NCI-H128 (cell line): ENCODE measurements around the gene SNX5.

Experiments
- DNase-seq: peaks from one replicate; lab custom pipeline; 2025; ENCODE audit not compliant: unreplicated experiment; lab: John Stamatoyannopoulos, UW

The SNX5 gene

GRCh38 chr20:17919149-17919548 is 49.4 kb downstream of the SNX5 start:
- no peak for DNase-seq

DNA sequence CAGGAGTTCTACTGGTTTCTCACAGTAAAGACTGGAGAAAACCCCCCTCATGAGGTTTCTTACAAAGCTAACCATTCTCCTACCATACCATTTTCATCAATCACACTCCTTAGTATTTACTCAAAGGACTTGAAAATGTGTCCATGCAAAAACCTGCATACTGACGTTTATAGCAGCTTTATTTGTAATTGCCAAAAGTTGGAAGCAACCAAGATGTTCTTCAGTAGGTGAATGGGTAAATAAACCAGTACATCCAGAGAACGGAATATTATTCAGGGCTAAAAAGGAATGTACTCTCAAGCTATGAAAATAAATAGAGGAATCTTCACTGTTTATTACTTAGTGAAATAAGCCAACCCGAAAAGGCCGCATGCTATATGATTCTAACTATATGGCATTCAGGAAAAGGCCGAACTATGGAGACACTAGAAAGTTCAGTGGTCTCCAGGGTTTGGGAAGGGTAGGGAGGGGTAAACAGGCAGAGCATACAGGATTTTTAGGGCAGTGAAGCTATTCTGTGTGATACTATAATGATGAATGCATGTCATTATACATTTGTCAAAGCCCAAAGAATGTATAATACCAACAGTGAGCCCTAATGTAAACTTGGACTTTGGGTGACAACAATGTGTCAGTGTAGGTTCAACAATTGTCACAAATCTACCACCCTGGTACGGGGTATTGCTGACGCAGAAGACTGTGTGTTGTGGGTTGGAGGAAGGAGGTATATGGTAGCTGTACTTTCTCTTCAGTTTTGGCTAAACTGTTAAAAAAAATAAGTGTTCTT is 50.6 kb downstream of the SNX5 start:
- DNase-seq: no peak

DNA sequence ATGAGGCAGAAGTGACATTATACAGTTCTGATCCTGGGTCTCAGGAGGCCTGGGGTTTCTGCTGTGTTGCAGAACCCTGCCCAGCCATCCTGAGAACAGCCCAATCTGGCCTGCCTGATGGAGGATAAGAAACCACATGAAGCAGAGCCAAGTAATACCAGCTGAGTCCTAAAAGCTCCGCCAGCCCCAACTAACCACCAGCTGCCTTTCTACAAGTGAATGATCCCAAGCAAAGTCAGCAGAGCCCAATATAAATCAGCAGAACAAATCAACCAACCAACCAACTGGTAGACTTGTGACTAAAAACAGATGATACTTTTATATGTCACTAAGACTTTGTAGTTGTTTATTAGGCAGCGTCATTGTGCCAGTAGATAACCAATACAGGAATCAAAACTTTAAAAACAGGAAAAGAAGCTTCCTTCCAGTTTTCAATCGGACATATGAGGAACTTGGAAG is 52.1 kb downstream of the SNX5 start:
- no peak for DNase-seq

DNA sequence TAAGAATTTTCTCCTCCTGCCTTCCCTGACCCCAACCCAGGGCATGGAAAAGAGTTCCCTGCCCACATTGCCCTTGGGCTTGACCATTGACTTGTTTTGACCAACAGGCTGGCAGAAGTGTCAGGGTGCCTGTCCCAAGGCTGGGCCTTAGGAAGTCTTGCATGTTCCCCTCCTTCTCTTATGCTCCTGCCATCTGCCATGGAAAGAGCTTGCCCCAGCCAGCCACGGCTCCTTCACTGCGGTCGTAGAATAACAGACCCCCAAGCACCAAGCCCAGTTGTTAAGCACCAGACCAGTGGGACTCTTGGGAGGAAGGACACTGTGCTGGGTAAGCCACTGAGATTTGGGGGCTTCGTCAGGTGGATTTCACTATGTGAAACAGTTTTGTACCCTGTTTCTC is 53.6 kb downstream of the SNX5 start:
- no peak for DNase-seq

DNA sequence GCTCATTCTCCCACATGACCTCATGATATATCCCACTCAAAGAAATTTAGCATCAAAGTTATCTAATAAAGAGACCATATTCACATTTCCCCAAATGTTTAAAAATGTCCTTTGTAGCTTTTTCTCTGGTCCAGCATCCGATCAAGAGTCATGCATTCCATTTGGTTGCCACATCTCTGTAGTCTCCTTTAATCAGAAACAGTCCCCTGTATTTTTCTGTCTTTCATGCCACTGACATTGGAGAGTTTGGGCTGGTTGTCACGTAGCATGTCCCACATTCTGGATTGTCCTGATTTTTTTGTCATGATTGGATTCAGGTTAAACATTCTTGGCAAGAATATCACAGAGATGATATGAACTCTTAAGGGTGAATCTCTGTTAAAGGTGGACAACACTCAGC is 55.7 kb downstream of the SNX5 start:
- DNase-seq: no peak

DNA sequence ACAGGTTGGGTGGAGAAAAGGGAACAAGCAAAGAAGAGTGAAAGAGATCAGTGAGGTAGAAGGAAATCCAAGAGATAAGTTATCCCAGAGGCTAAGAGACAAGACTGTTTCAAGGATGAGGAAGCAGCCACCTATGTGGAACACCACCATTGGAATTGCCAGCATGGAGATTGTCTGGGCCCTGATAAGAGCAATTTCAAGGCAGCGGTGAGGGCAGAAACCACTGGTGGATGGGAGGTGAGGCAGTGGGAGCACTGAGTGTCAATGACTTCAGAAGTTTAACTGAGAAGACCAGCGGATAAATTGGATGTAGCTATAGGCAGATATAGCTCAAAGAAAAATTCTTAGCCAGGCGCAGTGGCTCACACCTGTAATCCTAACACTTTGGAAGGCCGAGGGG is 56.7 kb downstream of the SNX5 start:
- DNase-seq: no peak

- no peak for DNase-seq
Observed at GRCh38 chr20:17910828-17911294, 57.7 kb downstream of the SNX5 start.

GRCh38 chr20:17909869-17910321 is 58.7 kb downstream of the SNX5 start:
- DNase-seq: no peak

GRCh38 chr20:17905544-17905943 is 63.0 kb downstream of the SNX5 start:
- no peak for DNase-seq

DNA sequence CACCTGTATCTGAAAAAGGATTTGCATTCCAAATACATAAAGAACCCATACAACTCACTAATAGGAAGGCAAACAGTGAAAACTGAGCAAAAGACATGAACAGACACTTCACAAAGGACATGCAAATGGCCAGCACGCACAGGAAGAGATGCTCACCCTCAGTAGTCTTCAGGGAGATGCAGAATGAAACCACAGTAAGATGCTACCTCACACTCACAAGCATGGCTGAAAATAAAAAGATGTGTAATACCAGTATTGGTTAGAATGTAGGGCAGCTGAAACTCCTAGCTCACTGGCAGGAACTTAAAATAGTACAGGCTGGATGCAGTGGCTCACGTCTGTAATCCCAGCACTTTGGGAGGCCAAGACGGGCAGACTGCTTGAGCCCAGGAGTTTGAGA is 64.6 kb downstream of the SNX5 start:
- no peak for DNase-seq

DNA sequence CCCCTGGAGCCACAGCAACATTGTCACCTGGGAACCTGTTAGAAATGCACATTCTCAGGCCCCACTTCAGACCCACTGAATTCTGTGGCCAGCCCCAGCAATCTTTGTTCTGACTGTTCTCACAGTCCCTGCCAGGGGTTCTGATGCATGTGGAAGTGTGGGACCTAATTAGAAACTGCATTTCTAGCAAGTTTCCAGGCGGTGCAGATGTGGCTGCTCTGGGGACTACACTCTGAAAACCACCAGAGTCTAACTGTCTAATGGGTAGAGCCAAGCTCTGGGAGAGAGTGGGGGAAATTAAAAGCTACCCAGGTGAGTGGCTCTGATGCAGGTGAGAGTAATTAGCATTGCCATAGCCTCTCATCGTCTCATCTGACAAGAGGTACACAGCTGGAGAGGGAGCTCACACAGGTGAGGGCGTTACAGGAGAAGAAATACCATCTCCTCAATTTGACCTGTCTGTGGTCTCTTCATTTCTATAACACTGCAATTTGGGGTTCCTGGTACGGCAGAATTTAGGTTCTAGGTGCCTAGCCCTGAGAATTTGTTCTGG is 66.0 kb downstream of the SNX5 start:
- no peak for DNase-seq

- no peak for DNase-seq
Observed at GRCh38 chr20:17901971-17902370, 66.6 kb downstream of the SNX5 start.

GRCh38 chr20:17898548-17898994 is 70.0 kb downstream of the SNX5 start:
- peak; percentile 26 for DNase-seq

DNA sequence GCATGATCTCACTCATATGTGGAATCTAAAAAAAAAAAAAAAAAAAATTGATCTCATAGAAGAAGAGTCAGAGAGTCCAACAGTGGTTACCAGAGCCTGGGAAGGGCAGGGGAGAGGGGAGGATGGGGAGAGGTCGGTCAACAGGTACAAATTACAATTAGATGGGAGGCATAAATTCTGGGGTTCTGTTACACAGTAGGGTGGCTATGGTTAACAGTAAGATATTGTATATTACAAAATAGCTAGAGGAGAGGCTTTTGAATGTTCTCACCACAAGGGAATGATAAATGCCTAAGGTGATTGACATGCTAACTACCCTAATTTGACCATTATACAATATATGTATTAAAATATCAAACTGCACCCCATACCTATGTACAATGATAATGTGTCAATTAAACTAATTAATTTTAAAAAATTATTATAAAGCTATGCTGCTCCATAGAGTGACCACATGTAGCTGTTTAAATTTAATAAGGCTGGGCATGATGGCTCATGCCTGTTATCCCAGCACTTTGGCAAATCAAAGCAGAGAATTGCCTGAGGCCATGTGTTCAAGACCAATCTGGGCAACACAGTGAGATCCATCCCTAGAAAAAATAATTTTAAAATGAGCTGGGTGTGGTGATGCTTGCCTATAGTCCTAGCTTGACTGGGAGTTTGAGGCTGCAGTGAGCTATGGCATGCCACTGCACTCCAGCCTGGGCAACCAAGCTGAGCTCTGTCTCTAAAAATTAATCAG is 70.9 kb downstream of the SNX5 start:
- DNase-seq: no peak

GRCh38 chr20:17896771-17897369 is 71.7 kb downstream of the SNX5 start:
- DNase-seq: no peak

DNA sequence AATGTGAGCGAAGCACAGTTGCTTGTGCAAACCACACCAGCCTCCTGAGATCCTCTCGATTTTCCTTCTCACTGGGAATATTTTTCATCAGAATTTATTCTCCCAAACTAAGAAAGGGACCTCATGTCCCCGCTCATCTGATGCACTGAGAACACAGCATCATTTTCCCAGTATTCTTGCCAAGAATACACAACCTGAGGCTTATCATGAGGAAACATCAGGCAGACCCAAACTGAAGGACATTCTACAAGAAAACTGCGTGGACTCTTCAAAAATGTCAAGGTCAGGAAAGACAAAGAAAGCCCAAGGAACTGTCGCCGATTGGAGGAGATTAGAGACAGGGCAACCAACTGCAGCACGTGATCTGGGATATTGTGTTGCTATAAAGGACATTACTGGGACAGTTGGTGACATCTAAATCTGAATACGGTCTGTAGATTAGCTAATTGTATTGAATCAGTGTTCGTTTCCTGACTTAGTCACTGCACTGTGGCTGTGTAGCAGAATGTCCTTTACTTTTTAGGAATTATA is 72.3 kb downstream of the SNX5 start:
- DNase-seq: no peak

DNA sequence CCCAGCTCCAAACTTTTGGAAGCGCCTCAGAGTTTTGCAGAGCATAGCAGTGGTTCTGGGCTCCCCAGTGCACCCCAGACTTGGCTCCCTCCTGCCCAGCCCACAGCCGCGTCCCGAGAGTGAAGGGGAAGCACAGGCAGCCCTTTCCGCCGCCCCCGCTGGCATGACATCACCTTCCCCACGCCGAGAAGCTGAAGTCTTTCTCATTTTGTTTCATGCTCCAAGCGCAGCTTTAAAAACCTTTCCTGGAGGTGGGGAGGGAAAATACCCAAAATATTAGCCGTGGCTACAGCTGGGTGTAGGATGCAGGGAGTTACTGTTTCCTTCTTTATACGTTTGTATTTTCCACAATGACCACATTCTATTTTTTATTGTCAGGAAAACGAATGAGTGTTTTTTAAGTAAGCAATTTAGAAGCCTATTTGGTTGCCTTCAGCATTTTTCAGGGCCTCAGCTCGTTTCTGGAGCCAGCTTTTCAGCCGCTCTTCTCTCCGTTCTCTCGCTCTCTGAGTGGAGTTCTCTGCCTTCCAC is 72.9 kb downstream of the SNX5 start:
- no peak for DNase-seq

- DNase-seq: no peak
Observed at GRCh38 chr20:17893445-17893844, 75.1 kb downstream of the SNX5 start.

GRCh38 chr20:17892189-17892938 is 76.2 kb downstream of the SNX5 start:
- DNase-seq: no peak
